ENCODE results near the gene GNG7. TPM values are rescaled to one million over a fixed set of nuclear protein-coding genes. Genes with fewer than 3 reads are reported as not detected.
"Not testable (repeated sequence)": the region's sequence is repeated elsewhere in the genome, so short reads cannot be mapped to it uniquely, and the experiment has no call there.

Gene GNG7
- total RNA-seq, 1 donor from 2014 or later, result 0.06 TPM

- H3K4me3 ChIP-seq (ENCODE audit: low read depth, low read length), result no peak overlapping the region
- TF ChIP-seq, protein P1, sequence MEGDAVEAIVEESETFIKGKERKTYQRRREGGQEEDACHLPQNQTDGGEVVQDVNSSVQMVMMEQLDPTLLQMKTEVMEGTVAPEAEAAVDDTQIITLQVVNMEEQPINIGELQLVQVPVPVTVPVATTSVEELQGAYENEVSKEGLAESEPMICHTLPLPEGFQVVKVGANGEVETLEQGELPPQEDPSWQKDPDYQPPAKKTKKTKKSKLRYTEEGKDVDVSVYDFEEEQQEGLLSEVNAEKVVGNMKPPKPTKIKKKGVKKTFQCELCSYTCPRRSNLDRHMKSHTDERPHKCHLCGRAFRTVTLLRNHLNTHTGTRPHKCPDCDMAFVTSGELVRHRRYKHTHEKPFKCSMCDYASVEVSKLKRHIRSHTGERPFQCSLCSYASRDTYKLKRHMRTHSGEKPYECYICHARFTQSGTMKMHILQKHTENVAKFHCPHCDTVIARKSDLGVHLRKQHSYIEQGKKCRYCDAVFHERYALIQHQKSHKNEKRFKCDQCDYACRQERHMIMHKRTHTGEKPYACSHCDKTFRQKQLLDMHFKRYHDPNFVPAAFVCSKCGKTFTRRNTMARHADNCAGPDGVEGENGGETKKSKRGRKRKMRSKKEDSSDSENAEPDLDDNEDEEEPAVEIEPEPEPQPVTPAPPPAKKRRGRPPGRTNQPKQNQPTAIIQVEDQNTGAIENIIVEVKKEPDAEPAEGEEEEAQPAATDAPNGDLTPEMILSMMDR (conservative IDR thresholded peaks at IDR 0.05; ENCODE audit: low read depth, low read length), result no peak
- no peak for DNase-seq (ENCODE audit: low read depth)
Measured at GRCh38 chr19:2716722-2717637, 14.5 kb upstream of the GNG7 start.

DNA sequence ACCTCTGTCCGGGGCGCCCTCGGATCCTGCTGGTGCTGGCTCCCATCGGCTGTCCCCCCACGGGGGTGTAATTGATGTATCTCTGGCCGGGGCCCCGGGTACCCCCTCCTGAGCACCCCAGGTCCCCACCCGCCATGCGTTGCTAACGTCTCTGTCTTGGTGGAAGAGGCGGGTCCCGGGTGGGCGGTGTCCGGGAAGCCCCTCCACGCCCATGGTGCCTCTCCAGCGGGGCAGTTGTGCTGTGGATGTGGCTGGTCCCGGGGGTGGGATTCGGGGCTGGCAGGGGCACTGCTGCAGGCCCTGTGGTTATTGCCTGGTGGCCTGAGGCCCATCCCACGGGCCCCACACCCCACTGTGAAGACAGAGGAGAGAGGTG lies 13.8 kb upstream of the GNG7 start:
- TF ChIP-seq, protein P1 (conservative IDR thresholded peaks at IDR 0.05; ENCODE audit: low read depth, low read length), result no peak
- DNase-seq (ENCODE audit: low read depth), result no peak
- H3K4me3 ChIP-seq (ENCODE audit: low read depth, low read length), result no peak overlapping the region

DNA sequence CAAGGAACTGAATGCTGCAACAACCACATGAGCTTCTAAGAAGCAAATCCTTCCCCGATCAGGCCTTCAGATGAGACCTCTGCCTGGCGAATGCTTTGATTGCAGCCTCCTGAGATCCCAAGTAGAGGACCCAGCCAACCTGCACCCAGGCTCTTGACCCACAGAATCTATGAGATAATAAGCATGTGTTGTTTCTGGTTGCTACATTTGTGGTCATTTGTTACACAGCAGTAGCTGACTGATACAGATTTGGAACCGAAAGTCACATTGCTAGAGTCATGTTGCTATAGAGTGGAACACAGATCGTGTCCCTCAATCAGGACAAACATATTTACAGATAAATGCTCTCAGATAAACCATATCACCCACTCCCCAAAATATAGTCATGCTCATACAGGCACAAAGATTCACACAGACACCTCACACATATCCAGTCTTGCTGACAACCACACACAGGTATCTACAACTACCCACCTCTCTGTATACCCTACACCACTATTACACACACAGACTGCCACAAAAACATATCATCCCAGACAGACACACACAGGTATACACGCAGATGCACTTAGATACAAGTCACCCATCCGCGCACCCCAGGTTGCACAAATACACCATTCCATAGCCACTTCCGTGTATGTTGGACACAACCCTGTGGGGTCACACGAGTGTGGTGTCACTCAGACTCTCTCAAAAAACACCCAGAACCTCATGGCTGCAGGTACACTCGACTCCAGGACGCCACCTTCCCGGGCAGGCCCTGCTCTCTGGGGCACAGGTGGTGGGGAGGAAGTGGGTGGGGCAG lies 13.2 kb upstream of the GNG7 start:
- no peak overlapping the region for H3K4me3 ChIP-seq (ENCODE audit: low read depth, low read length)
- no peak for DNase-seq (ENCODE audit: low read depth)
- TF ChIP-seq, protein P1 (conservative IDR thresholded peaks at IDR 0.05; ENCODE audit: low read depth, low read length), result no peak

DNA sequence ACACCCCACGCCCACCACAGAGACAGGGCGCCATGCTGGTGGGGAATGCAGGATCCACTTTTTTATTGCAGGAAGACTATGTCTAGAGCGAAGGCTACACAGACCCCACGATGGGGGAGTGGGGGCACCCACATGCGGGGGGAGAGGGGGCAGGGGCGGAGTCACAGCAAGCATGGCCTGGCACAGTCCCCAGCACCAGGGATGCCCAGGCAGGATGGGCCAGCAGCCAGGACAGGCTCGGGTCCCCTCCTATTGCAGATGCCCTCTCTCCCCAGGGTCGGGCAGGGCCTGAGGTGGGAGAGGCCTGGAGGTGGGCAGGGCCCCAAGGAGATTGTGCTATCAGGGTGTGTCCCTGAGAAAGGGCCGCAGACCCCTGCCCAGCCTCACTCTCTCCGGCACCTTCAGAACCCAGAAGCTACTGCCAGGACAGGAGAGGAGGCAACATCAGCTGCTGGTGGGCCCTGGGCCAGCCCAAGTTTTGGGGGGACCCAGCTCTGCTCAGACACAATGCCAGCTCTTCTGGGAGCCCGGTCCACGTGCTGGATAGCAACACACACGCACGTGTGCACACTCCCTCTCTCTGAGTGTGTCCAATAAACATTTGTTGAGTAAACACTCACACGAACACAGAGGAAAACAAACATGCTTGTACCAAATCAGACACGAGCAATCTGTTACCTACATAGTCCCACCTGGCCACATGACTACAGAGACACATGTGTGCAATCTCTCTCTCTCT lies 12.2 kb upstream of the GNG7 start:
- H3K4me3 ChIP-seq (ENCODE audit: low read depth, low read length), result no peak overlapping the region
- TF ChIP-seq, protein P1 (conservative IDR thresholded peaks at IDR 0.05; ENCODE audit: low read depth, low read length), result no peak
- no peak for DNase-seq (ENCODE audit: low read depth)

DNA sequence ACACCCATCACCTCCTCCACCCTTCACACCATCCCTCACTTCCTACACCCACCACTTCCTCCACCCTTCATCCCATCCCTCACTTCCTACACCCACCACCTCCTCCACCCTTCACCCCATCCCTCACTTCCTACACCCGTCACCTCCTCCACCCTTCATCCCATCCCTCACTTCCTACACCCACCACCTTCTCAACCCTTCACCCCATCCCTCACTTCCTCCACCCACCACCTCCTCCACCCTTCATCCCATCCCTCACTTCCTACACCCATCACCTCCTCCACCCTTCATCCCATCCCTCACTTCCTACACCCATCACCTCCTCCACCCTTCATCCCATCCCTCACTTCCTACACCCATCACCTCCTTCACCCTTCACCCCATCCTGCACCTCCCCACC lies 11.6 kb upstream of the GNG7 start:
- H3K4me3 ChIP-seq (ENCODE audit: low read depth, low read length); DNase-seq (ENCODE audit: low read depth): not testable (repeated sequence)

DNA sequence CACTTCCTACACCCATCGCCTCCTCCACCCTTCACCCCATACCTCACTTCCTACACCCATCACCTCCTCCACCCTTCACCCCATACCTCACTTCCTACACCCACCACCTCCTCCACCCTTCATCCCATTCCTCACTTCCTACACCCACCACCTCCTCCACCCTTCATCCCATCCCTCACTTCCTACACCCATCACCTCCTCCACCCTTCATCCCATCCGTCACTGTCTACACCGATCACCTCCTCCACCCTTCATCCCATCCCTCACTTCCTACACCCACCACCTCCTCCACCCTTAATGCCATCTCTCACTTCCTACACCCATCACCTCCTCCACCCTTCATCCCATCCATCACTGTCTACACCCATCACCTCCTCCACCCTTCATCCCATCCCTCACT lies 10.7 kb upstream of the GNG7 start:
- H3K4me3 ChIP-seq (ENCODE audit: low read depth, low read length); DNase-seq (ENCODE audit: low read depth): not testable (repeated sequence)

GRCh38 chr19:2711875-2712205 lies 9.3 kb upstream of the GNG7 start:
- no peak for DNase-seq (ENCODE audit: low read depth)
- H3K4me3 ChIP-seq (ENCODE audit: low read depth, low read length), result no peak overlapping the region
- TF ChIP-seq, protein P1 (conservative IDR thresholded peaks at IDR 0.05; ENCODE audit: low read depth, low read length), result no peak

All from epithelial cell of proximal tubule (primary cell).